GM20431 (cell line): ENCODE data around the gene ZBTB48.
"Not testable (repeated sequence)": the region's sequence is repeated elsewhere in the genome, so short reads cannot be mapped to it uniquely, and the experiment has no call there.

Experiments used
- in situ Hi-C: fragments of 300-500 bp; cut with MseI, MboI; formaldehyde crosslinking; loops from one replicate; pipeline ENCODE4 v1.15.0; 2020; ENCODE audit warnings: low sequenced_read_pairs; ENCODE audit not compliant: unreplicated experiment

The ZBTB48 gene

DNA sequence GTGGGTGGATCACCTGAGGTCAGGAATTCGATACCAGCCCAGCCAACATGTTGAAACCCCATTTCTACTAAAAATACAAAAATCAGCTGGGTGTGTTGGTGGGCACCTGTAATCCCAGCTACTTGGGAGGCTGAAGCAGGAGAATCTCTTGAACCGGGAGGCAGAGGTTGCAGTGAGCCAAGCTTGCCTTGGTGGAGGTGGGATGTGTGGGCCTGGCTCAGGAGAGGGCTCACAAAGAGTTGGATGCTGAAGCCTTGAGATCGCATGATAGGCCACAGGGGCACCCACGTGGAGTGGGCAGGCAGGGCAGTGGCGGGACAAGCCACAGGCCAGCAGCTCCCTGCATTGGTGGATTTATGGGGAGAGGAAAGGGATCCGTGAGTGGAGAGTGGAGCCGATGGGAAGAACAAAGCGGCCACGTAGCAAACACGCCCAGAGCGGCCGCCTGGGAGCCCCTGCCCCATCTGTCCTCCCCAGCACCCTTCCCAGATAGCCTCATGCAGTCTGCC is 49.2 kb downstream of the ZBTB48 start:
- in situ Hi-C loops = no loop called here

DNA sequence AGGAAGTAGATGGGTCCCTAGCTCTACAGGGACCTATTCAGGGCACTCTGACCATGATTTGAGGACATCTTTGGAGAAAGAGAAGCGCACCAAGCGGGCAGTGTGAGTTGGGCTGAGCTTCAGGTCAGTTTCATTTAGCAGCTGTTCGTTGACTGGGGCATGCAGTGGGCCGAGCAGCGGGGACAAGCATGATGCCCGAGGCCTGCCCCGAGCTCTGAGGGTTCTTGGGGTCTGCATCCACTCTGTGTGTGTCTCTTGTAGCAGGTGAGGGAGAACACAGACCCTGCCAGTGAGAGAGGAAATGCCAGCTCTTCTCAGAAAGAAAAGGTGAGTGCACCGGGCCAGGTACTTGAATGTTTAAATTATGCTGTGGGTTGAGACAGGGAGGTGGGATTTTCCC is 50.2 kb downstream of the ZBTB48 start:
- in situ Hi-C loops = no loop called here

DNA sequence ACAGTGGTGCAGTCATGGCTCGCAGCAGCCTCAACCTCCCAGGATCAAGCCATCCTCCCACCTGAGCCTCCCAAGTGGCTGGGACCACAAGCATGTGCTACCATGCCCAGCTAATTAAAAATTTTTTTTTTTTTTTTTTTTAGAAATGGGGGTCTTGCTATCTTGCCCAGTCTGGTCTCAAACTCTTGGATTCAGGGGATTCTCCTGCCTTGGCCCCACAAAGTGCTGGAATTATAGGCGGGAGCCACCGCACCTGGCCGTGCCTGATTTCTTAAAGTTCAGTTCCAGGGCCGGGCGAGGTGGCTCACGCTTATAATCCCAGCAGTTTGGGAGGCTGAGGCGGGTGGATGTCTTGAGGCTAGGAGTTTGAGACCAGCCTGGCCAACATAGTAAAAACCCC is 51.3 kb downstream of the ZBTB48 start:
- in situ Hi-C loops = no loop called here

DNA sequence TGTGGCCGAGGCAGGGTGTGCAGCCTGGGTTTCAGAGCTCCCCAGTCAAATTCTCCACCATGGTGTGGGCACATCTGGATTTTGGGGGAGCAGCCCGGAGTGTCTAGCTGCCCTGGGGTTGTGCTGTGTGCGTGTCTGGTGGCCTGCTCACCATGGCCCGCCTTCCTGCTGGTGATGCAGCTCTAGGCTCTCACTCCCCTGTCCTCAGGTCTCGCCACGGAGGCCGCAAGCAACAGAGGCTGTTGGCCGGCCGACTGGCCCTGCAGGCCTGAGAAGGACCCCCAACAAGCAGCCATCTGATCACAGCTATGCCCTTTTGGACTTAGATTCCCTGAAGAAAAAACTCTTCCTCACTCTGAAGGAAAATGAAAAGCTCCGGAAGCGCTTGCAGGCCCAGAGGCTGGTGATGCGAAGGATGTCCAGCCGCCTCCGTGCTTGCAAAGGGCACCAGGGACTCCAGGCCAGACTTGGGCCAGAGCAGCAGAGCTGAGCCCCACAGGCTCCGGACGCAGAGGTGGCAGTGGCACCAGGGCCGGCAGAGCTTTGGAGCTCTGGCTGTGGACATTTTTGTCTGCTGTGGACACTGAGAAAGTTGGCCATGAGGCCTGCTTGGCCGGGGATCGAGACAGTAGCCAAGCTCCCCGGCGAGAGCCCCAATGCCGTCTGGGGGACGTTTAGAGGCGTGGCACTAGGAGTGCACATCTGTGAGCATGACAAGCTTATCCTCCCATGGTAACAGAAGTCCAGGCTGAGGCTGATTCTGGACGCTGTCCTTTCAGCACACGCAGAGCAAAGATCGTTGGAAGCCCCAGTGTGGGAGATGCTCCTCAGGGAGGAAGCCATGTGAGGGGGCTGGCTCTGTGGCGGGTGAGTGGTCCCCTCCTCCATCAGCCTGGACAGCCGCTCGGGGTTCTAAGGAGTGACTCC is 53.1 kb downstream of the ZBTB48 start:
- in situ Hi-C loops = no loop called here

DNA sequence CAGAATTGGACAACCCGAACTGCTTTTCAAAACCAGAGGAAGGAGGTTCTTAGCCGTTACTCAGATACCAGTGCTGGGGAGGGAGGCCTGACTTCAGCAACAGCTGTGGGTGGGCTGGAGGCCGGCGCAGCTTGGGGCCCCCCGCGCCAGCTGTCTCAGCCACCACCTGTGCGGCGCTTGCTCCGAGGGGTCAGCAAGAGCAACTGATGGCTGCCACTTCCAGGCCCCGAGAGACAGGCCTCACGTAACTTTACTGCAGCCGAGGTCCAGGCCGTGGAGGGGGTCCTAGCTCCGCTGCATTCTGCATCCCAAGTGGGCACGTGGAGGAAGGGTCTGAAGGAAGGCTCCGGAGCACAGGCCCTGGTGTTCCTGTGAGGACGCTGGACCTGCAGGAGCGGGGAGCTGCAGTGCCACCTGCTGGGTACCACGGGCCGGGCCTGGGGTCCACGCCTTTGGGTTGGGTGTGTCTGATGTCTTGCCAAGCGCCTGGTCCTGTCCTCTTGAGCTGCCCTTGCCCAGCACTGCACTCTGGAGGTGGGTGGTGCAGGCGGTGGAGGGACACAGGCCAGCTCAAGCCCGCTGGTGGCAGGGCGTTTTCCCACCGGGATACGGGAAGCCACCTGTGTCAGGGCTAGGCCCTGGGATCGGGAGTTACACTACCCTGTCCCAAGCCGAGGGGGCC is 54.7 kb downstream of the ZBTB48 start:
- in situ Hi-C loops = no loop called here

DNA sequence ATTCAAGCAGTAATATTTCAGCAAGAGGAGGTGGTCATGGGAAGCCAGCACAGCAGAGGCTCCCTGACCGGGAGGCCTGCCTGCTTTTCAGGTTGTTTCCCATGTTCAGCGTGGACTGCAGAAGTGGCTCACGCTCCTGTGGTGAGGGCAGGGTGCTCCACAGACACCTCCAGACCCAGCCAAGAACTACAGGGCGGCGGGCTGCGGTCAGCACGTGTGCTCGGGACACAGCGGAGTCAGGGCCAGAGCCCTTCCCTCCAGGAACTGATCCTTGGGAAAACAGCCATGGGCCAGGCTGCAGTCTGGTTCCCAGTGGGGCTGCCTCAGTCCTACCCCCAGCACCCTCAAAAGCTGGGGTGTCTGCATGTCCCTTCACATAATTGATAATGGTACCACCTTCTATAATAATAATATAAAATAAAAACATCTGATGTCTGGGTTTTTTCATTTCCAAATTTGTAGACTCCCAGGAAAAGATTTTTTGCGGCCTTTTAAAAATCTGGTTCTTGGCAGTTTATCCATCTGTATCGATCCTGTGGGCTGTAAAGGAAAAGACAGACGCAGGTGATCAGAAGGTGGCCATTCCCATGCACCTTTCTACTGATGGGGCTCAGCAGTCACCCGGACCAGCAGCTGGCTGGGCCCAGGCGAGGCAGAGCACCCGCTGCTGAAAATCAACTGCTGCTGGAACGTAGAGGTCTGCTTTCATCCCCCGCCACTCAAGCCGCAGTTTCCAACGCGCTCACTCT is 55.5 kb downstream of the ZBTB48 start:
- in situ Hi-C loops = no loop called here

DNA sequence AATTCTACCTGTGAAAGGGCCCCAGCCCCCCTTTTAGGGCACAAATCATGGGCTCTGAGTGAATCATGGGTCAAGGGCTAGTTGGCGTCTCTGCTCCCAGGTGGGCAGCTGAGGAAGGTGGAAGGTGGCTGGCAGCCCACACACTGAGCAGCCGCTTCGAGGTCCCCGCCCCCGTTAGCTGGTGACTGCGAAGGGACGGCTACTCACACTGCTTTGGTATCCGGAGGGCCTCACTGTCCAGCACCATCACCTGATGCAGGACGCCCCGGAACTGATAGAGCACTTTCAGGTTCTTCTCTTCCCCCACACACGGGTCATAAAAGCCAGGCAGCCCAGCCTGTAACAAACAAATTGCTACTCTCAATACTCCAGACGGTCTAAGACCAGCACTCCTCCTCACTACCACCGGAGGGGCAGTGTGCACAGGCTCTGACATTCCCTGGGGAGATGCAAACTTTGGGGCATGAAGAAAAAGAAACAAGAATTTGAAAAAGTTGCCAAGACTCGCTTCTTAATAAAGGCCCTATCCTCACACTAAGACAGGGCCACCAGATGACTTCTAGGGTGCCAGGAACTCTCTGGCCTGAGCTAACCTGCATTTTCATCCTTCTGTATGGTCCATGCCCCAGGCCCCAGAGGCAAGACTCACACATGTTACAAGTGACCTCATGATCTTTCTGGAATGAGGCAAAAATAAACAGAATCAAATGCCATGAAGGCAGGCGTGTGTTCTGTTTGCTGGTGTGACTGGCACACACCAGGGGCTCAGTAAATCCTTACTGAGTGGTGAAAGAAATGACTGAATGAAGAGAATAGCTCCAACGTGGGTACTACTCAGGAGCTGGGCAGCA is 56.3 kb downstream of the ZBTB48 start:
- in situ Hi-C loops = no loop called here

DNA sequence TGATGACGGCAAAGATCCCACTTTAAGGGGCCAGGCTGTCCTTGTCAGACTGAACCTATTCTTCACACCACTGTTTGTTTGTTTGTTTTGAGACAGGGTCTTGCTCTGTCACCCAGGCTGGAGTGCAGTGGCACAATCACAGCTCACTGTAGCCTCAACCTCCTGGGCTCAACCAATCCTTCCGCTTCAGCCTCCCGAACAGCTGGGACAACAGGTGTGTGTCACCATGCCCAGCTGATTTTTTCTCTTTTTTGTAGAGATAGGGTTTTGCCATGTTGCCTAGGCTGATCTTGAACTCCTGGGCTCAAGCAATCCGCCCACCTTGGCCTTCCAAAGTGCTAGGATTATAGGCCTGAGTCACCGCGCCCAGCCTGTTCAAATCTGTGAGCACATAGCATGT is 57.0 kb downstream of the ZBTB48 start:
- in situ Hi-C loops = not testable (repeated sequence)

DNA sequence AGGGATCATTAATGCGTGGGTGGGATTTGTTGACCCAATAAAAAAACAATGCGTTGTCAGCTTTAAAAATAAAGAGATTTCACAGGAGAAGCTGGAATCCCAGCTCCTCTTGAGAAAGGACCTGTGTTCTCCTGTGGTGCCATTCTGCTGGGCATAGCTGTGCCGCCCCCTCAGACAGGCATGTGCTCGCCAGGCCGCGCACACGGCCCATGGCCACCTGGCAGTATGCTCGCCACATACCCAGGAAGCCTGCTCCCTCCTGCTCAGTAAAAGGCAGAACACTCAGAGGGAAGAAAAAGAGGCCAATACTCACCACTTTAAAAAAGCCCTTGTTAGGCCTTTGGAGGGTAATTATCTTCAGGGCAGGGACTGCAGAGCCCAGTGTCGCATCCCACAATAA is 58.0 kb downstream of the ZBTB48 start:
- in situ Hi-C loops = no loop called here

DNA sequence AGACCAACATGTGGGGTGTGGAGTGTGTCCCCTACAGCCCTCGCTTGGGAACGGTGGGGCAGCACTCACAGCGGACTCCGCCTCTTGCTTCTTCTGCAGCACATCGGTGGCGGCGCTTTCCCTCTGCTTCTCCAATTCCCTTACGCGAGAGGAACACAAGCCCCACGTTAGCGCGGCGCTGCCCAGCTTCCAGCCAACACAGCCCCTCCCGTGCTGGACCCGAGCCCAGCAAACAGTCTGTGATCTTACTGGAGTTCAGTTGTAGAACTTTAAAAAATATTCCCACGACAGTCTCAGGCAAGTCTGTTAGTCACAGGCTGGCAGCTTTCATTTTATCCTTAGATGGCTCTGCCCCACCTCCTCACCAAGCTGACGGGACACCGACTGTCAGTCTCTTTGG is 58.4 kb downstream of the ZBTB48 start:
- in situ Hi-C loops = no loop called here
